Subcutaneous adipose tissue (tissue), 4 donors: ENCODE data around the gene REXO1. TPM values are rescaled to one million over a fixed set of nuclear protein-coding genes. Genes with fewer than 3 reads are reported as not detected.

Experiments
- total RNA-seq, 4 donors: library from RNA; depleted of rRNA; stranded (reverse); fragments of >200 nt; gene quantifications; one replicate each; pipeline ENCODE4 v1.1.0, GENCODE V29; 2016
- TF ChIP-seq, protein P1 (sequence below): fragments of 450-650 bp; IDR thresholded peaks from one replicate; pipeline ENCODE4 v1.5.1; 2016; ENCODE audit warnings: low read depth, mild to moderate bottlenecking, control low read depth, antibody characterized with exemption, moderate library complexity

The REXO1 gene
- total RNA-seq, 4 donors from 2014 or later, result 12.3 to 30.5 (median 20.1) TPM

DNA sequence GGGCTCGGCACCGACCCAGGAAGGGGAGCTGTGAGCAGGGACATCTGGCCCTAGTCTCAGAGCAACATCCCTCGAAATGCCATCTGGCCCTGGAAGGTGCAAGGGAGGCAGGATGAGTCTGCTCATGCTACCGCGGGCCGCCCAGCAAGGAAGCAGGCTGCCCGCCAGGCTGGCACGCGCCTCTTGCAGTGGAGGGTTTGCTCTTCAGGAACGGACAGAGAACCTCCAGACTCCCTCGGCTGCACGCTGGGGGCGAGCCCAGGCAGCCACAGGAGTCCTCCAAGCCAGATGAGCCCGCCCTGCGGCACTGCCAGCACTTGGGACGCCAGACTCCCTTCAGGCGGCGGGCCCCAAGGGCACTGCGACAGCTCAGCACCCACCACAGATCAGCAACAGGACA, 26.1 kb downstream of the REXO1 start:
- TF ChIP-seq, protein P1, sequence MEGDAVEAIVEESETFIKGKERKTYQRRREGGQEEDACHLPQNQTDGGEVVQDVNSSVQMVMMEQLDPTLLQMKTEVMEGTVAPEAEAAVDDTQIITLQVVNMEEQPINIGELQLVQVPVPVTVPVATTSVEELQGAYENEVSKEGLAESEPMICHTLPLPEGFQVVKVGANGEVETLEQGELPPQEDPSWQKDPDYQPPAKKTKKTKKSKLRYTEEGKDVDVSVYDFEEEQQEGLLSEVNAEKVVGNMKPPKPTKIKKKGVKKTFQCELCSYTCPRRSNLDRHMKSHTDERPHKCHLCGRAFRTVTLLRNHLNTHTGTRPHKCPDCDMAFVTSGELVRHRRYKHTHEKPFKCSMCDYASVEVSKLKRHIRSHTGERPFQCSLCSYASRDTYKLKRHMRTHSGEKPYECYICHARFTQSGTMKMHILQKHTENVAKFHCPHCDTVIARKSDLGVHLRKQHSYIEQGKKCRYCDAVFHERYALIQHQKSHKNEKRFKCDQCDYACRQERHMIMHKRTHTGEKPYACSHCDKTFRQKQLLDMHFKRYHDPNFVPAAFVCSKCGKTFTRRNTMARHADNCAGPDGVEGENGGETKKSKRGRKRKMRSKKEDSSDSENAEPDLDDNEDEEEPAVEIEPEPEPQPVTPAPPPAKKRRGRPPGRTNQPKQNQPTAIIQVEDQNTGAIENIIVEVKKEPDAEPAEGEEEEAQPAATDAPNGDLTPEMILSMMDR, result no peak

DNA sequence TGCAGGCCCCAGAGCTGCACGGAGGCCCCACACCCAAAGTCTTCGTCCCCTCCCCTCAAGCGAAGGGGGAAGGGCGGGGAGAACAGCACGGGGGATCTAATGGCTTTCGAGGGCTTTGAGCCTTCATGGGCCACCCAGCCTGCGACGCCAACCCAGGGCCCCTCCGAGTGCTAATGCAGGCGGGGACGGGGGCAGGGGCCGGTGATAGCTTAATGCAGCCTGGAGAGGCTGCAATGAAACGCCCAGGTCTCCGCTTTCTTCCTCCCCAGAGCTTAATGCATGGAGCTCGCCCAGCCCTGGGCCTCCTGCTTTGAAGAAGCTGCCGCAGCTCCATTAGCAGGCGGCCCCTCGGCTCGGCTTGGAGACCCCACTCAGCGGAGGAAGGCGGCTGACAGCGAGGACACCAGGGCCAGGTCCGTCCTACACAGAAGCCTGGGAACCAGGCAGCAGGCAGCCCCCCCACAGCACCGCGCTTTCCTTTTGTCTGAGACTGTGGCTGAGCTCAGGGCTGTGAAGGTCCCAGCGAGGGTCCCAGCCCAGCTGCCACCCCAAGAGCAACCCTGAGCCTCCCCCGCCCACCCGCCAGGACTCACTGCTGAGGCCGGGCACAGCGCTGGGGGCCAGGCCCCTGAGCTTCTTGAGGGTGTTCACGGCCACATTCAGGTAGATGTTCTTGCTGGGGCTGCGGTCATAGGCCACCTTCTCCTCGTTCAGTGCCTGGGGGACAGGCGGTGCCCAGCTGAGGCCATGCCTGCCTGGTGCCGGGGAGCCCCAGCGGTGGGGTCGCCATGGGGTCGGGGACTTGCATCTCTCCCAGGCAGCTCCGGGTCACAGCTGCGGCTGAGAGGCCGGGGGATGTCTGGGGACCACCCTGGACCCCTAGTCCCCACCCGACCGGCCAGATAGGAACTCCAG, 28.7 kb downstream of the REXO1 start:
- TF ChIP-seq, protein P1, result no peak

DNA sequence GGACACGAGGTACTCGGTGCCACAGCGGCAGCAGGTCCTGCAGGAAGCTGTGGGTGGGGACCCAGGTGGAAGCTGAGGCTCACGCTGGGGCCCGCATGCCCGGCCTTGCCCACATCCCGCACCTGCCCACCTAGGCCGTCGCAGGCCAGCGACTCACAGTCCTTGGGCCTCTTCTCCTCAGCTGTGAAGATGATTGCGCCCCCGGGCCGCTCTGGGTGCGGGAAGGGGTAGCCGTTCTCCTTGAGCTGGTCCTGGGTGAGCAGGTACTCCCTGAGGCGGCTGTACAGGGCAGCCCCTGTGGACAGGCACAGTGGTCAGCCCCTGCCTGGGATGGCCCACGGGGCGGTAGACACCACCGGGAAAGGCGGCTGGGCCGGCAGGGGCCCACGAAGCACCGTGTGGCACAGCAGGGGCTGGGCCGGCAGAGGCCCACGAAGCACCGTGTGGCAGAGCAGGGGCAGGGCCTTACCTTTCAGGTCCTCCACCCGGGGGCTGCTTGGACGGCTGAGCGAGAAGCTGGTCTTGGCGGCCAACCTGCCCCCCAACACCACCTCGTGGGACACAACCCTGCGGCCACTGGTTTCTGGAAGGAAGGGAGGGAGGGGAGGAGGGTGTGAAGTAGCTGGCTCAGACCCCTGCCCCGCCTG, 29.6 kb downstream of the REXO1 start:
- TF ChIP-seq, protein P1, result no peak

DNA sequence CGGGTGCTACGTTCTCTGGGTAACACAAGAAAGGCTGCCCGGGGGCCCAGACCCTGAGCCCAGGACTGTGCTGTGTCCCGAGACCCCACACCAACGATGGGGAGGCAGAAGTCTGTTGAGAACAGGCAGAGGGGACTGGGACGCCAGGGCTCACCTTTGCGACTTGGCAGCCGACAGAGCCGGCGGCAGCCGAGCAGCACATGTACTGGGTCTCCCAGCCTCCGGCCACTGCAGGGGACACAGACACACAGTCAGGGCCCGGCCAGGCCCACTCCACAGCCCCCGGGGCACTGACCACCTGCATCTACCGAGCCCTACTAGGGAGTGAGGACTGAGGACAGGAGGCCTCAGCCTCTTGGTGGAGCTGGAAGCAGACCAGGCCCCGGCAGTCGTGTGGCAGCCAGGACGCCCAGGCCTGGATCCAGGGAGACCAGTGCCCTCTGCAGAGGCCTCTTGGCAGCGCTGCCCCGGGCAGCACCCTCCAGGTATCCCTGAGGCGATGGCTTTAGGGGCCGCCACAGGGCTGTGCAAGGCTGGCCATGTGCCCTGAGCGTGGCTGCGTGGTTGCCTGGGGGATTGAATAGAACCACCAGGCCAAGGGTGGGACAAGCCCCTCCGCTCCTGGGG, 30.6 kb downstream of the REXO1 start:
- TF ChIP-seq, protein P1, result no peak

DNA sequence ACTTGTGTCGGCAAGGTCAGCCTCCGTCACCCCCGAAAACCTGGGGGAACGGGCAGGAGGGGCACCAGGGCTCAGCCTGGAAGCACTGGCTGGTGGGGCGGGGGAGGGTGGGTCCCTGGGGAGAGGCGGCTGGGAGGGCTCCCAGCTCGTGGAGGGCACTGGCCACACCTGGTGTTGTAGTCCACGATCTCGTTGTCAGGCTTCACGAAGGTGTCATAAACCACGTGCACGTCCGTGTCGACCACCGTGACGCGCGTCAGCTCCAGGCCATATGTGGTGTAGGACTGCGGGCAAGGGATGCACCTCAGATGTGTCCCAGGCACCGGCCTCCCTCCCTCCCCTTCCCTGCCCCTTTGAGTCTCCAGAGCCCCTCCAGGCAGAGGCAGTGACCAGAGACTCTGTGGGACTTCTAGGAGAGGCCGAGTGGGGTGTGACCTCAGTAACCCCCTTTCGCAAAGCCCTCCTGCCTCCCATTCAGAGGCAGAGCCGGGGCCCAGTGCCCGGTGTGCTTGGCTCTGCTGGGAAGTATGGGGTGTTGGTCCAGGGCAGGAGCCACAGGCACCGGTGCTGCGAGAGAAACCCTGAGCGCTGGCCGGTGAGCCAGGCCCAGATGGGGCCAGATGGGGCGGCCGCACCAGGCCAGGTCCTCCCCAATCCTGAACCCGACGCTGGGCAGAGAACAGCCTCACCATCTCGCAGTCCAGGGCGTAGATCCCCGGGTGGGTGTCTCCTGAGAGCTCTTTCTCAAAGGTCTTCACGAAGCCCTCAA, 31.6 kb downstream of the REXO1 start:
- TF ChIP-seq, protein P1, result no peak

DNA sequence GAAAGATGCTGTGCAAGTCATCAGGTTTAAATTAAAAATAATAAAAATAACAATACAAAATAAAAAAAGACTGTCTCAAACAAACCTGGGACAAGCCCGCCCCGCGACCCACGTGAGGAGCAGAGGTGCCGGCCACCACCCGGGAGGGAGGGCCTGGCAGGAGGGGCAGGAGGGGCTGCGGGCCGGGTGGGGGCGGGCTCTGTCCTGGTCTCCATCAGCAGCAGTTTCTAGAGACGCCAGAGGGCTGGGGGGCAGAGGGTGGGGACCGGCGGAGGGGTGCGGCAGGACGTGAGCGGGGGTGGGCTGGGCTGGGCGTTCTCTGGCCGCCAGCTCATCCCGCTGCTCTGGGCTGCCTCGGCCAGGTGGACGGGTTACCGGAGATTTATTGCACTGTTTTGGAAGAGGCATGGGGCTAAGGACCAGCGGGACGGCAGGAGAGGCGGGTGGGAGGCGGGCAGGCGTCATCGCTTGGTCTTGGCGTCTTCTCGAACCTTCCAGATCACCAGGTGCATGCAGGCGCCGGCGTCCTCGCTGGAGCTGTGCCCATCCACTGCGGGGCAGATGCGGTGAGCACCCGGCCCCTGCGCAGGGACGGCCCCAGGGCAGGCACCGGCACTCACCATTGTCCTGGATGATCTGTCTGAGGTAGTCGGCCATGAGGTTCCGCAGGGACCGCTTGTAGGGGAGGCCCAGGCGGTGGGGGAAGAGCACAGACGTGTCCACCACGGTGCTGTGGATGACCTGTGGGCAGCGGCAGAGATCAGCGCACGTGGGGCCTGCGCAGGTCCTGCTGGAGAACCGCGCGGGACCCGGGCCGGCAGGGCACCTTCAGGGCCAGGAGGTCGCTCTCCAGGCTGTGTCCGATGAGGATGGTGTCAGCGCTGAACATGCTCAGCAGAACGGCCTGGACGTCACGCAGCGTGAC, 32.4 kb downstream of the REXO1 start:
- TF ChIP-seq, protein P1, result no peak
